ENCODE results near the gene BORCS8. TPM values are rescaled to one million over a fixed set of nuclear protein-coding genes. Genes with fewer than 3 reads are reported as not detected.

BORCS8 gene
- total and polyA plus RNA-seq, 2 experiments from 2014 or later, result 24.7 to 38.0 TPM

DNA sequence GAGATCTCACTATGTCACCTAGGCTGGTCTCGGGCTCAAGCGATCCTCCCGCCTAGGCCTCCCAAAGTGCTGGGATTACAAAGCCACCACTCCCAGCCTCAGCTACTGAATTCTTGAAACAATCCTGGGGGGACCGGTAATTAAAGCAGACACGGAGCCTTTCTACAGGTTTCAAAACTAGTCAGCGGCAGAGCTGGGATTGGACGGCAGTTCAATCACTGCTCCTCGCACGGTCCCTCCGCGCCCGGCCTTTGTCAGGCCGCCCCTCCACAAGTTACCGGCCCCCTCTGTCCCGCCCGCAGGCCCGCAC, 229 bp downstream of the BORCS8 start:
- Histone ChIP-seq H3K4me3 (peak overlapping the region; percentile 92), H3K9me3 (ENCODE audit: low read depth) (no peaks in the 10 kb centered on the region), H3K27ac (peak overlapping the region; percentile 97), H3K4me1 (ENCODE audit: low read depth) (peaks cover 2% of the 10 kb centered on the region), H3K36me3 (peaks cover under 1% of the 10 kb centered on the region), H3K27me3 (no peaks in the 10 kb centered on the region)
- DNase-seq (ENCODE audit: low read depth in 1 of 2, low spot score in 1 of 2), result no peak
- no peak for TF ChIP-seq CTCF (IDR thresholded peaks at IDR 0.05; ENCODE audit: low read depth, low read length)

DNA sequence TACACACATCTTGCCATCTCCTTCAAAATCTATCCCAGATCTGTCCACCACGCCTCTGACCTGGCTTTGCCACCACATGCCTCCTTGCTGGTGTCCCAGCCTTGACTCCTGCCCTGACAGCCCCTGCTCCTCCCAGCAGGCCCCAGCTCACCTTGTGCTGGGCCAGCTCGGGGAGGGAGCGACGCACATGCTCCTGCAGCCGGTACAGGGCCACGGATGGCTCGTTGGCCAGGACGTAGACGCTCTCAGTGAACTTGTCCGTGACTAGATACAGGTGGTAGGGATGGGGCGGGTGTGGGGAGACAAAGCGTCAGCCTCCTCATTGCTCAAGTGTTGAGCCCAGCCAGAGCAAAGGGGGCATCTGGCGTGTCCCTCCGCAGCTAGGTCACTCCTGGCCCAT, 5.2 kb downstream of the BORCS8 start:
- H3K36me3 ChIP-seq, result no peaks in the 10 kb centered on the region

GRCh38 chr19:19185853-19186740, 5.9 kb downstream of the BORCS8 start:
- Histone ChIP-seq H3K36me3 (no peaks in the 10 kb centered on the region), H3K4me1 (ENCODE audit: low read depth) (peaks cover 1% of the 10 kb centered on the region), H3K9me3 (ENCODE audit: low read depth) (no peaks in the 10 kb centered on the region), H3K27ac (no peak overlapping the region), H3K4me3 (no peak overlapping the region), H3K27me3 (no peaks in the 10 kb centered on the region)
- DNase-seq (ENCODE audit: low read depth in 1 of 2, low spot score in 1 of 2), result peak; percentile 56
- TF ChIP-seq CTCF (IDR thresholded peaks at IDR 0.05; ENCODE audit: low read depth, low read length), result peak; percentile 66

More for the DNA sequence above, 5.2 kb downstream of the BORCS8 start:
- no peak overlapping the region for H3K4me3 ChIP-seq
- H3K4me1 ChIP-seq (ENCODE audit: low read depth), result peaks cover 2% of the 10 kb centered on the region
- no peaks in the 10 kb centered on the region for H3K9me3 ChIP-seq (ENCODE audit: low read depth)
- H3K27ac ChIP-seq, result no peak overlapping the region
- TF ChIP-seq CTCF (IDR thresholded peaks at IDR 0.05; ENCODE audit: low read depth, low read length), result no peak
- DNase-seq (ENCODE audit: low read depth in 1 of 2, low spot score in 1 of 2), result no peak
- no peaks in the 10 kb centered on the region for H3K27me3 ChIP-seq

GRCh38 chr19:19181488-19181998, 10.4 kb downstream of the BORCS8 start:
- H3K36me3 ChIP-seq, result no peaks in the 10 kb centered on the region
- no peak for TF ChIP-seq CTCF (IDR thresholded peaks at IDR 0.05; ENCODE audit: low read depth, low read length)
- no peak overlapping the region for H3K4me3 ChIP-seq
- no peaks in the 10 kb centered on the region for H3K9me3 ChIP-seq (ENCODE audit: low read depth)
- no peak for DNase-seq (ENCODE audit: low read depth in 1 of 2, low spot score in 1 of 2)
- no peaks in the 10 kb centered on the region for H3K27me3 ChIP-seq
- H3K4me1 ChIP-seq (ENCODE audit: low read depth), result no peaks in the 10 kb centered on the region
- H3K27ac ChIP-seq, result no peak overlapping the region

- H3K9me3 ChIP-seq (ENCODE audit: low read depth), result no peaks in the 10 kb centered on the region
- H3K4me1 ChIP-seq (ENCODE audit: low read depth), result no peaks in the 10 kb centered on the region
- no peaks in the 10 kb centered on the region for H3K36me3 ChIP-seq
- no peak for DNase-seq (ENCODE audit: low read depth in 1 of 2, low spot score in 1 of 2)
- no peaks in the 10 kb centered on the region for H3K27me3 ChIP-seq
- no peak overlapping the region for H3K27ac ChIP-seq
- no peak overlapping the region for H3K4me3 ChIP-seq
- no peak for TF ChIP-seq CTCF (IDR thresholded peaks at IDR 0.05; ENCODE audit: low read depth, low read length)
These were observed 12.2 kb downstream of the BORCS8 start for GRCh38 chr19:19179548-19180441.
